Small intestine (tissue), 7 donors: ENCODE measurements around the gene RCN2. TPM values are rescaled to one million over a fixed set of nuclear protein-coding genes. Genes with fewer than 3 reads are reported as not detected.

Source experiments
- DNase-seq, 2 donors: peaks; one replicate each; pipeline versions ENCODE4 v3.0.0 to v3.0.0-alpha.2; 2013
- FAIRE-seq: peaks from 2 replicates; lab custom pipeline; 2012; peaks lifted over from hg19 to GRCh38; lab: Jason Lieb, UNC
- H3K27ac ChIP-seq, 3 donors: one replicate each; pipeline ENCODE4 v1.5.1; 2013; ENCODE audit warnings: low read length in 2 of 3, mild to moderate bottlenecking in 2 of 3, control low read depth in 1 of 3, inconsistent platforms in 1 of 3, low read depth in 1 of 3, moderate library complexity in 1 of 3
- H3K27me3 ChIP-seq, 3 donors: one replicate each; pipeline ENCODE4 v1.6.1; 2013; ENCODE audit warnings: low read length in 3 of 3, inconsistent platforms in 1 of 3; ENCODE audit not compliant: control insufficient read depth in 3 of 3, insufficient read depth in 3 of 3
- H3K36me3 ChIP-seq, 3 donors: one replicate each; pipeline ENCODE4 v1.6.1; 2013; ENCODE audit warnings: low read length in 3 of 3, inconsistent platforms in 1 of 3, low read depth in 1 of 3, mild to moderate bottlenecking in 1 of 3, moderate library complexity in 1 of 3; ENCODE audit not compliant: control insufficient read depth in 3 of 3, insufficient read depth in 2 of 3
- H3K4me1 ChIP-seq, 3 donors: one replicate each; pipeline ENCODE4 v1.6.1; 2013; ENCODE audit warnings: low read length in 2 of 3, inconsistent platforms in 1 of 3, low read depth in 1 of 3, mild to moderate bottlenecking in 1 of 3, moderate library complexity in 1 of 3; ENCODE audit not compliant: control insufficient read depth in 3 of 3, insufficient read depth in 2 of 3
- H3K4me3 ChIP-seq, 3 donors: one replicate each; pipeline ENCODE4 v1.5.1; 2013; ENCODE audit warnings: low read length in 3 of 3, control low read depth in 1 of 3, inconsistent platforms in 1 of 3, low read depth in 1 of 3, mild to moderate bottlenecking in 1 of 3, moderate library complexity in 1 of 3
- H3K9me3 ChIP-seq, 2 donors: one replicate each; pipeline ENCODE4 v1.6.1; 2013; ENCODE audit warnings: low read depth in 1 of 2, low read length in 1 of 2; ENCODE audit not compliant: control insufficient read depth in 2 of 2, insufficient read depth in 1 of 2
- WGBS, 3 donors: extraction: QIAGEN DNeasy Blood & Tissue Kit; methylation state at CpG; one replicate each; pipeline ENCODE4 v1.1.7; 2013; 5-methylcytosine and 5-hydroxymethylcytosine counted together
- polyA plus RNA-seq, 4 donors: library from polyadenylated mRNA; stranded (reverse) in 3 of 4; unstranded in 1 of 4; fragments of 200-250 nt in 3 of 4; fragments of 120-200 nt in 1 of 4; gene quantifications; one replicate each; pipeline versions ENCODE4 v1.2.1 to v1.2.3, GENCODE V29; 2013
- donor health status: healthy with polysubstance abuse.
- donor health status: control.
- donor health status: control.
- donor health status: Bipolar disorder and iron deficiency.
- donor health status: healthy.

RCN2 gene
- polyA plus RNA-seq, 4 donors = 11.6 to 68.9 (median 26.5) TPM

DNA sequence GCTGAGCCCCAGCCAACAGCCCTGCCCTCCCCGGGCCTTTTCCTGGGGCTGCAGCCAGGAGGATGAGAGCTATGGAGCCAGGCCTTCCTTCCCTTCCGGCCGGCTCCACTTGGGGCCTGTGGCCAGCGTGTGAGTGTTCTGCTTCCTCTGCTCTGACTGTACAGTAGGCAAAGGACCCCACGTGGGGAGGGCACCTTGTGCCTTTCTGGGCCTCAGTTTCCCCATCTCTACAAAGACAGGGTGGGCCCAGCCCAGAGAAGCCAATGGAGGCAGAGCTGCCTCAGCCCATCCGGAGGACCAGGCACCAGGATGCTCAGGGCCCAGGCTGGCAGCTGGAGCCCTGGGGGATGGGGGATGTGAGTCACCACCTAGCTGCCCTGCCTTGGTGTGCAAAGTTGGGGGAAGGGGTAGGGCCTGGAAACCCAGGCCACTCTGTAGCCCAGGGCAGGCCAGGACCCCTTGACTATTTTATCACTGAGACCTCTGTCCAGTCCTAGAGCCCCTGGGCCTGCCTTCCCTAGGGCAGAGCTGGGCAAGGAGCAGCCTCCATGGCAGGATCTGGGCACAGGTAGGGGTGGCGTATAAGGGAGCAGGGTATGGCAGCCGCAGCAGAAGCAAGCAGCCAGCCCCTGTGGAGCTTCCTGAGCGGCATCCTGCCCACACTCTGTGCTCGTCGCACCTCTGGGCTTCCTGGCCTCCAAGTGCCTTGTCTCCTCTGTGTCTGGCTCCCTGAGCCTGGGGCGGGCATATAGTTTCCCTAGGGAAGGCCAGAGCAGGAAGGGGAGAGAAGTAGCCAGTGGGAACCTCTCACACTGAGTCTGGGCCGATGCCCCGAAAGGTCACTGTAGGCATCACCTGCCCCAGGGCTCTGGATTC is 65.2 kb downstream of the RCN2 start:
- DNase-seq (no peak), FAIRE-seq (no peak)
- H3K27ac ChIP-seq = peak overlapping the region in 2 of 3 donors; percentile 6 to 84
- WGBS, 3 donors = 64 to 71% (median 71%) methylated on average over 14 of the region's 14 CpGs
- no peaks in the 10 kb centered on the region for H3K27me3 ChIP-seq
- H3K4me1 ChIP-seq = no peaks in the 10 kb centered on the region
- H3K36me3 ChIP-seq = no peaks in the 10 kb centered on the region
- H3K9me3 ChIP-seq = no peaks in the 10 kb centered on the region
- peak overlapping the region in 1 of 3 donors; percentile 56 for H3K4me3 ChIP-seq

DNA sequence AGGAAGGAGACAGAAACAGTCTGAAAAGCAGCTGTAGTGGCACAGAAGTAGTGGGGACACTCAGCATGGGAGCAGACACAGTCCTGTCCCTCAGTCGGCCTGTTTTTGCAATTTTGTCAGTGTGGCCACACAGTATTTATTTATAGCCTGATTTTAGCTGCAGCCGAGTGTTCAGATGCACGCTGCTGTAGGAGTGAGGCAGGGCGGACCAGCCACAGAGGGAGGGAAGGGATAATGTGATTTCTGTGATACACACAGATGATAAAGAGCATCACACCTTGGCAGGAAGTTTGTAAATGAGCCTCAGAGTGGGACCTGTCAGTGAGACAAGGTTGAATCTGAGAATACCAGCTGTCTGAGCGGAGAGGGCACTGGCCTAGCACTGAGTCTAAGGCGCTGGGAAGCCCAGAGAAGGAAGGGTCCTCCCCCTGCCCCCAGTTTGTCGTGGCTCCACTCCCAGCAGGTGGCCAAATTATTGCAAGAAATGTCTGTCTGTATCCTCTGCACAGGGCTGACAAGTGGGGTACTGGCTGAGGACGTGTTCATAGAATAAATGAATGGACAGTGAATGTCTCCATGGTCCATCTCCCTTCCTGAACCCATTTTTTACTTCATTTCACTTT is 67.2 kb downstream of the RCN2 start:
- WGBS, 3 donors = 71 to 73% (median 72%) methylated on average over 8 of the region's 8 CpGs

DNA sequence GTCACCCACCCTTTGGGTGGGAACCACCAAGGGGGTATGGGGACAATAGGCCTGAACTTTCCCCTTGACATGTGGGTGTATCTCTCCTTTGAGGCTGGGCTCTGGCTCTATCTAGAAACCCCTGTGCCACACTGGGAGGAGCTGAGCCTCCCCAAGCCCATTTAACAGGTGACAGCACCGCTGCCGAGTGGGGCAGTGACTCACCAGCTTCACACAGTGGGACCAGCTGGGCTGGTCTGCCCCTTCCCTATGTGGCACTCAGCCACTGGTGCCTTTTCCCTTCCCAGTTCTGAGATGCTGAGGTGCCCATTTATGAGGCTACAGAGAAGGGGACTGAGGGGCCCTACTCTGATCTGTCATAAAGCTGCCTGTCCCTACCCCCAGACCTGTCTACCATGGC is 68.4 kb downstream of the RCN2 start:
- no peaks in the 10 kb centered on the region for H3K27me3 ChIP-seq
- DNase-seq = no peak
- no peaks in the 10 kb centered on the region for H3K4me1 ChIP-seq
- no peak for FAIRE-seq
- H3K9me3 ChIP-seq = no peaks in the 10 kb centered on the region
- WGBS, 3 donors = 48 to 70% (median 69%) methylated on average over 2 of the region's 2 CpGs
- H3K36me3 ChIP-seq = no peaks in the 10 kb centered on the region
- no peak overlapping the region for H3K4me3 ChIP-seq
- H3K27ac ChIP-seq = no peak overlapping the region

More for the DNA sequence above, 67.2 kb downstream of the RCN2 start:
- H3K27me3 ChIP-seq = no peaks in the 10 kb centered on the region
- no peaks in the 10 kb centered on the region for H3K4me1 ChIP-seq
- FAIRE-seq (no peak), DNase-seq (no peak)
- H3K27ac ChIP-seq = no peak overlapping the region
- H3K36me3 ChIP-seq = no peaks in the 10 kb centered on the region
- H3K4me3 ChIP-seq = no peak overlapping the region
- no peaks in the 10 kb centered on the region for H3K9me3 ChIP-seq

- WGBS, 3 donors = 73 to 82% (median 78%) methylated on average over 4 of the region's 4 CpGs
- Histone ChIP-seq H3K4me3 (no peak overlapping the region), H3K27ac (no peak overlapping the region), H3K4me1 (no peaks in the 10 kb centered on the region), H3K36me3 (no peaks in the 10 kb centered on the region), H3K9me3 (no peaks in the 10 kb centered on the region), H3K27me3 (no peaks in the 10 kb centered on the region)
- FAIRE-seq = no peak
- DNase-seq = no peak
Measured at GRCh38 chr15:77001351-77001750, 69.8 kb downstream of the RCN2 start.

DNA sequence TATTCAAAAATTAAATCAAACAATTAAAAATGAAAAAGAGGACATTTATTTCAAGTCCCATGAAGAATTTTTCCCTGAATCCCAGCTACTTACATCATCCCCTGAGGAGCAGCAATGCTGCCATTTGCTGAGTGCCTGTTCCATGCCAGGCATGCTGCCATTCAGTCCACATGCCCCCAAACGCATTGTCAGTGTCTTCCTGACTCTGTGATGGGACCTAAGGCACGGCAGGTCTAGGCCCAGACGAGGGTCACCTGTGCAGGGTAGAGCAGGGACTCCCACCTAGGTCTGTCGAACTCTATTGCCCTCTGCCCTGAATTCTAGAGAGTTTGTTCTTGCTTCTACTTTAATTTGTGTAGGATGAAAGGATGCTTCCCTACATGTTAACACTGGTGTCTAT is 70.4 kb downstream of the RCN2 start:
- 66 to 83% (median 74%) methylated on average over 4 of the region's 4 CpGs for WGBS, 3 donors
- Histone ChIP-seq H3K36me3 (no peaks in the 10 kb centered on the region), H3K27ac (no peak overlapping the region), H3K4me1 (no peaks in the 10 kb centered on the region), H3K4me3 (no peak overlapping the region), H3K9me3 (no peaks in the 10 kb centered on the region), H3K27me3 (no peaks in the 10 kb centered on the region)
- FAIRE-seq = no peak
- DNase-seq = no peak

GRCh38 chr15:77002436-77002835 is 70.9 kb downstream of the RCN2 start:
- Histone ChIP-seq H3K4me3 (no peak overlapping the region), H3K4me1 (no peaks in the 10 kb centered on the region), H3K27me3 (no peaks in the 10 kb centered on the region), H3K36me3 (no peaks in the 10 kb centered on the region), H3K27ac (peak overlapping the region in 1 of 3 donors; percentile 18), H3K9me3 (no peaks in the 10 kb centered on the region)
- WGBS, 3 donors = 59 to 69% (median 64%) methylated on average over 7 of the region's 7 CpGs
- no peak for DNase-seq
- FAIRE-seq = no peak

- Histone ChIP-seq H3K4me1 (no peaks in the 10 kb centered on the region), H3K4me3 (no peak overlapping the region), H3K9me3 (no peaks in the 10 kb centered on the region), H3K27ac (peak overlapping the region in 1 of 3 donors; percentile 18), H3K27me3 (no peaks in the 10 kb centered on the region), H3K36me3 (no peaks in the 10 kb centered on the region)
- DNase-seq (peak in 1 of 2 donors; percentile 42), FAIRE-seq (no peak)
- WGBS, 3 donors = 63 to 76% (median 66%) methylated on average over 16 of the region's 16 CpGs
Measured at GRCh38 chr15:77002954-77003912, 71.7 kb downstream of the RCN2 start.
